NCI-H146 treated with DMSO at 0.1 percent for 48 hours (cell line): ENCODE results near the gene NOL4.

Experiments
- DNase-seq: peaks from one replicate; lab custom pipeline; 2025; ENCODE audit not compliant: unreplicated experiment; lab: John Stamatoyannopoulos, UW

Gene NOL4

DNA sequence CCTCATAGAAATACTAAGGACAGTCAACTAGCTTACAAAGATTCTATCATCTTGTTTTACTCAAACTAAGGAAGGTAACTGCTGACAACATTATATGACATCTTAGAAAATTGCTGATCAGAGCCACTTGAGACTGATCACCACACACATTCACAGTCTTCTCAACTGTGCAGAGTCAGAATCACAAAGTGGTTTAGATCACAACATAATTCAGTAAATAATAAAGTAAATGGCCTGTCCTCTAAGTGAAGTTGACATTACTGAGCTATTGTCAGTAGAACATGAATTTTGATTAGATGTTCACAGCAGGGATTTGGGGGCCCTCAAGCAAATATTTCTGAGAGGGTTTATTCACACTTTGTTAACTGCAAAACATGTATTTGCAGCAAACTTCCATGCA lies 28.5 kb downstream of the NOL4 start:
- peak; percentile 58 for DNase-seq

DNA sequence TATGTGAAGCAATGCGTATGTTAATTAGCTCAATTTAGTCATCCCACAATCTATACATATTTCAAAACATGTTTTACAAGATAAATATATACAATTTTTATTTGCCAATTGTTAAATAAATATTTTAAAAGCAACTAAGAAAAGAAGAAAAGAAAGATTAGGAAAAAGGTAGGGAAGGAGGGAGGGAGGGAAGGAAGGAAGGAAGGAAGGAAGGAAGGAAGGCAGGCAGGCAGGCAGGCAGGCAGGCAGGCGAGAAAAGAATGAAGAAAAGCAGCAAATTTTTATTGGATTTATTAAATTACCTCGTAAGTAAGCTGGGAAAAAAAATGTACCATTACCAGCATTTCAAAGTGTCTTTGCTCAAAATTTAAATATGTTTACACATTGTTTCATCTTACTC lies 30.5 kb downstream of the NOL4 start:
- no peak for DNase-seq

DNA sequence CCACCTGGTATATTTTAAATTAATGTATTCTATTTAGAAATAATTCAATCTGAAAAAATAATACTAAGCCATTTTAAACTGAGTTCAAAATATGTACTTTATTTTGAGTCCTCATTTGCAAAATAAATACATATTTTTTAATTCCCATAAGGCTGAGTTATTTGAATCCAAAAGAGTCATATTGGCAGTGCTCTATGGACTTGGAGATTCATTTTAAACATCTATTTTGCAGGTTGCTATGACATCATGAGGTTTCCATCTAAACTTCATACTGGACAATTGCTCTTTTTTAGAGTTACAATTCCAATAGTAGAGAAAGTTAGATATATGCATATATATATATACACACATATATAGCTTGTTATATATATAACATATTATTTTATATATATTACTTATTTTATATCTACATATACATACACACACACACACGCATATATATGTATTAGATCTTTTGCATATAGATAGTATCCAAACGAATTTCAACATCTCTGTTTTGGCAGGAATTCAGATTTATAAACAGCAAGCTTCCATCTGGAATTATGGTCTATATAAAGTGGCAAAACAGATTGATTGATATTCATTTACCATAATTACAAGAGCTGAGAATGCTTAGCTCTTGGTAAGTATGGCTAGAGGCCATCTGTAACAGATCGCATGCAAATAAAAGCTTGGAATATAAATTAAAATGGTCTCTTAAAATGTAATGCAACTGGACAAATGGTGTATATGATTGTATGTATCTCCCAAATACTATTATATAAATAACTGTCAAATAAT lies 34.9 kb downstream of the NOL4 start:
- no peak for DNase-seq
